ENCODE data around the gene CNTRL.

CNTRL gene

DNA sequence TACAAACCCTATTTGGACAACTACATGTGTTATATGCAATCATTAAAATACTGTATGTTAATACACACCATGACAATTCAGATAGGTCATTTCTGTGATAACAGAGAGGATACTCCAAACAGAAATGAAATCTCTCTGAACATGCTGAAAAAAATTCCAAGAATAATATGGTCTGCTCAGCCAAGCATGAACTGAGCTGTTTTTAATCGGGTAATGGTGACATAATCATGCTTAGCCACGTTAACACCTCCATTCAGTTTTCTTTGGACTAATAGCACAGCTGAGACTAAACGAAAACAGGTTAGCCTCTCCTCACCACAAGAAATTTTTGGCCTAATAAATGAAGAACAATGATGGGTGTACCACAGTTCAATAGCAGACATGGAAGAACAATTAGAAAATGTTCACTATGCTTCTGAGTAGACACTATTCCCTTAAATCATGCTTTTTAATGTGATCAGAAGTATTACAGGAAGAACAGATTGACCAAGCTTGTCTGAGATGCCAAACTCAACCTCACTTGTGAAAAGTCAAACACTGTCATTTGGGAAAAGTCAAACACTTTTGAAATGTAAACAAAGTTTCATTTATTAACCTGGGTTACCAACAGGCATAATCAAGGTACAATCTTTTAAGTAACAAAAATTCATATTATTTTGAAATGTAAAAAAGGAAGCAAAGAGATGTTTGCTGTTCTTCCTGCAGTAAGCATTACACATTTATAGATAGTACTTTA is 107.5 kb downstream of the CNTRL start:
- no peak for DNase-seq

DNA sequence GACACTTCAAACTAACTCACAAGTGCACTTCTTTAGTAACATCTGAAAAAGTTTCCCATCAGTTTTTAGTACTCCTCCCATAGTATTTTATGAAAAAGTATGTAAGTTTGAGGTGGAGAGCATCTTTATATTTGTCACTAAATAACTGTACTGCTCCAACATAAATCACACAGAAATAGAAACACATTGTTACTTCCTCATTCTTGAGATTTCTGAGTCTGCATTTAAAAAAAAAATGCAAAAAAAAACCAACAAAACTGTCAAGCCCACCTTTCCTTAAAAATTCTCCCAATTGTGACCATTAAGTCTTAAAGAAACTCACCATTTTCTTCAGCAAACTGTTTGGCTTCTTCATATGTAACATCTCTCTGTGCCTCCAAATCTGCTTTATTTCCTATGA is 108.2 kb downstream of the CNTRL start:
- DNase-seq, result no peak

DNA sequence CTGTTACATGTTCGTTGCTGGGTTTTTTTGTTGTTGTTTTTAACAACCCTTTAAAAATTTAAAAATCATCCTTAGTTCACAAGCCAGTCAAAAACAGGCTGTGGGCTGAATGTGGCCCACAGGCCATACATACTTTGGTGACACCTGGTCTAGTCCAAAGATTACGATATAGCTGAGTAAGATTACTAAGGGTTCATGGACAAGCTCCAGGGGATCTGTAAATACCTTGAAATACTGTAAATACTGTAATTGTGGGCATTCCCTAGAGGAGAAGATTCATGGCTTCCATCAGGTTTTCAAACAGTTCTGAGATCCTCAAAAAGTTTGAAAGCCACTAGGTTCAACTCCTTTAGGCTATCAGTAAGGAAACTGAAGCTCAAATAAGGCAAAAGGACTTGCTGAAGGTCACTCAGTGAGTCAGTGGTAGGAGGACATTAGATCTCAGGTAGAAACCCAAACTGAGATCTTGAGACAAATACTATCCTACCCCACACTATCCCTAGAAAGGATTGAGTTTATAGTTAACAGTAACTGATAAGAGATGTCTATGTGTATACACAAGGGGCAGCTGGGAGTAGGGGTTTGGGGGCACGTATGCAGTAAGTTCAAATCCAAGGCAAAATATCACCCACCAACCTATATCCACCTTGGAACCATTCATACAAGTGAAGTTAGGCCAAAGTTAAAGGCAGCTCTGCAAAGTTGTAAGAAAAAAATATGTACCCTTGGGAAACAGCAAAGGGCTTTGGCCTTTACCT is 109.1 kb downstream of the CNTRL start:
- no peak for DNase-seq

DNA sequence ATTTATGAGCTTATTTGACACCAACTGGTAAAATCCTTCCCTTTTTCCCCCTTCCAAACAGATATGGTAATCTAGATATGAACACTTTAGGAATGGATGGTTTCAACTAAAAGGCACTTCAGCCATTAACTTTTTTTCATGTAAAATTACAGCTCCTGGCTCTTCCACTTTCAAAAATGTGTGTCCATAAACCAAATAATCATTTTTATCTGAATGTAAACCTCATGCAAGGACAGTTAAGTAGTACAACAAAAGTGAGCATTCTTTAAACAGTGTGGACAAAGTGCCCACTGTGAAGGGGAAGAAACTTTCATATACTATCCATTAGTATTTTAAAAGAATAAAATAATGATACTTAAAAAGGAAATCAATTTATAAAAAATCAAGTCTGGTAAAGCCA is 109.7 kb downstream of the CNTRL start:
- no peak for DNase-seq

DNA sequence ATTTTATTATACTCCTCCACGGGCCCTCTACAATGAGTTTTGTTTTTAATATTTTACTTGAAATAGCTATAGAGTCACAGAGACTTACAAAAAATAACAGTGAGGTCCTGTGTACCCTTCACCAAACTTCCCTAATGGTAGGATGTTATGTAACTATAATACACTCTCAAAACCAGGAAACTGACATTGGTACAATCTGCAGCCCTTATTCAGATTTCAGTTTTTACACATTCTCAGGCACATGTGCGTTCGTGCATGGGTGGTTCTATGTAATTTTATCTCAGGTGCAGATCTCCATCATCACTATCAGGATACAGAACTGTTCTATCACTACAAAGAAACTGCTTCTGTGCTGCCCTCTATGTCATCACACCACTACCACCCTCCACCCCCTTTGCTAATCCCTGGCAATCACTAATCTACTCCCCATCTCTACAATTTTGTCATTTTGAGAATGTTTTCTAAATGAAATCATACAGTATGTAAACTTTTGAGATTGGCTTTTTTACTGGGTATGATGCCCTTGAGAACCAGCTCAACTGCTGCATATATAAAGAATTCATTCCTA is 110.5 kb downstream of the CNTRL start:
- DNase-seq, result no peak

DNA sequence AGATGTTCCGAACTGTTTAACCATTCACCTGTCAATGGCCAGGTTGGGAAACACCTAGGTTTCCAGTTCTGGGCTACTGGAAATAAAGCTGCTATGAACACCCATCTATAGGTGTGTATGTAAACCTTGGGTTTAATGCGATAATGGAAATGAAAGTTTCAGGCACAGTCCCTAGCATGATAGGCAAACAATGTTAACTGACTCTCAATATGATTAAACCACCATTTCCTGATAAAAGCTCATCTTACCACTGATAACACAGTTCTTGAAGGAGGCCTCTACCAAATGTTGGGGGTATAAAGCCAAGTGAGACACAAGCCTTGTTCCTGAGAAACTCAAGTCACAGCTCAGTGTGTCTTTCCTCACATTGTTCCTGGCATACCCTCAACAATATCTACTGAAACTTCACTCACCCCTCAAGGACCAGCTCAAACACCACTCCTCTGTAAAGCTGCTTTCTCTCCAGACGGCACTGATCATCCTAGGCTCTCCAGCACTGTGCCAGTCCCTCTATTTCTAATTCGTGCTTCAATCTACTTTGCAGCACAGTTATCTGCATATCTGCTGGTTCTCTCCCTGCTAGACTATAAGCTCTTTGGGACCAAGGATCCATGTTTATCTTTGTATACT is 111.1 kb downstream of the CNTRL start:
- no peak for DNase-seq

DNA sequence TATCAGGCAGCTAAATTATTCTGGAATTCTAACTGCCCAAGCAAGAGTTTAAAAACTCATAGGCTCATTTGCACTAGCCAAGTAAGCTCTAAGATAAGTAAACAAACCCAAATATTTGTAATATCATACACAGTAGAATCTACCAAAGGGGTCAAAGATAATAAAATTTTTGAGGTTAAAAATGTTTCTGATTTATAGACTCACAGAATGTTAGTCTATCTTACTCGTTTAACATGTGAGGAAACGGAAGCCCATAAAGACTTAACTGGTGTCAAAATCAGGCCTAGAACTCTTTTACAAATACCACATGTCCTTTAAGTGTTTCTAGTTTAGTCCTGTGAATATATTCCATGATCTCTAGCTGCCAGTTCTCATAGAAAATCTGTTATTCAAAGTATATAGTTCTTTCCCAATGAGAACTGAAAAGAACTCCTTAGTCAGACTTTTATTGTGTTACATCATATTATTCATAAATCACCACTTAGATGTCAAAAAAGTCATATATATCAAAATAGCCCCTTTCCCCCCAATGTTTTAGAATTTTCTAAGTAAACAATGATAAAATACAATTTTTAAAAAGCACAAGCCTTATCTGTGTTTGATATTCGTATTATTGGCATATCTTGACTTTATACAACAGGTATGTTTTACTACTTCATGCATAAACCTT is 113.0 kb downstream of the CNTRL start:
- DNase-seq, result no peak

DNA sequence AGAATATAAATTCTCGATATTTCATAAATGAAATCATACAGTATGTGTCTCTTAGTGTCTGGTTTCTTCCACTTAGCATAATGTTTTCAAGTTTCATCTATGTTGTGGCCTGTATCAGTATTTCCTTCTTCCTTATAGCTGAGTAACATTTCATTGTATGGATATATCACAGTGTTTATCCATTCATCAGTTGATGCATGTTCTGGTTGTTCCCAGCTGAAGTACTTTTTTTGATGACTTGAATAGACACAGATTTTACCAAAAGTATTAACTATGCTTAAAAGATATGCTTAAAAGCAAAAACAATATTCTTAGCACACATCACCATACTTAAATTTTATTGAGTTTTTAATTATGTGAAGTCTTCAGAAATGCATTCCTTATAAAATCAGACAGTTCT is 114.3 kb downstream of the CNTRL start:
- no peak for DNase-seq

DNA sequence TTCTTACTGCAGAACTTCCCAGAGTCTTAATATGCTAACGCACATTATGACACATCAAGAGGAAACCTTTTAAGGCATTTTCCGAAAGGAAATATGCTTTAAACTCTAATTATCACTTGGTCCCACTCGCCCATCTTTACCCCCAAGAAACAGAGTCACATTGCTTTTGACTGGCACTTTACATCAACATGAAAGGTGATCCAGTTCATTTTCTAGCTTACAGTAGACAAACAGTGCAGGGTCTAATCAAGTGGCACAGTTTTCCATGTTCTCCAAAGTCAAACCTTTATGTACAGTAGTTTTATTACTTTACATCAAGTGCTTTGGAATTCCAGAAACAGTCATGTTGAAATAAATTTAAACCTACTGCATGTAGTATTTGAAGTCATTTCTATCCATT is 114.9 kb downstream of the CNTRL start:
- DNase-seq, result no peak

DNA sequence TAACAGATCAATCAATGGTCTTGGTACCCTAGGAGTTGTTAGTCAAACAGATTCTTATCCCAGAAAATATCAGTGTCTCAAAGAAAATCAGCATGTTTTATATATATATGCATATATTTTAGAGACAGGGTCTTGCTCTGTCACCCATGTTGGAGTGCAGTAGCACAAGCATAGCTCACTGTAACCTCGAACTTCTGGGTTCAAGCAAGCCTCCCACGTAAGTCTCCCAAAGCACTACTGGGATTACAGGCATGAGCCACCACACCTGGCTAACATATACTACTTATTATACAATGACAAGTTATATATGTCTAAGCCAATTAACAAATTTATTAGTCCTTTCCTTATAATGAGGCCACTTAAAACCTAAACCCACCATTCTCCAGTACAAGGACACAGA is 116.5 kb downstream of the CNTRL start:
- no peak for DNase-seq

DNA sequence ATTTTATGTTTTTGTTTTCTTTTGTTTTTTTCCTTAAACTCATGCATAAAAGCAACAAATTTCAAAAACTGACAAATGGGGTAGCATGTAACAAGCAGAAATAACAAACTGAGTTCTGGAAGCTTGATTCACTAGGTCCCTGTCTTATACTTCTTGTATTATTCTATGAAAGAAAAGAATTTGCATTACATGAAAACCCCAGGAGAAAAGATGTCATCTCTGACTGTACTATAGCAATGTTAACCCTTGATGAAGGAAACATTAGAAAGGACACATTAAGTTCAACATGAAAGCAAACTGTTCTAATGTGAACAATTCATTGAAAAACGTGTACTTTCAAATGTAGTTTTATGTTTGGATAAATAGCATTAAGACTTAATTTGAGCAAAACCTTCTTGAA is 117.8 kb downstream of the CNTRL start:
- DNase-seq, result no peak

DNA sequence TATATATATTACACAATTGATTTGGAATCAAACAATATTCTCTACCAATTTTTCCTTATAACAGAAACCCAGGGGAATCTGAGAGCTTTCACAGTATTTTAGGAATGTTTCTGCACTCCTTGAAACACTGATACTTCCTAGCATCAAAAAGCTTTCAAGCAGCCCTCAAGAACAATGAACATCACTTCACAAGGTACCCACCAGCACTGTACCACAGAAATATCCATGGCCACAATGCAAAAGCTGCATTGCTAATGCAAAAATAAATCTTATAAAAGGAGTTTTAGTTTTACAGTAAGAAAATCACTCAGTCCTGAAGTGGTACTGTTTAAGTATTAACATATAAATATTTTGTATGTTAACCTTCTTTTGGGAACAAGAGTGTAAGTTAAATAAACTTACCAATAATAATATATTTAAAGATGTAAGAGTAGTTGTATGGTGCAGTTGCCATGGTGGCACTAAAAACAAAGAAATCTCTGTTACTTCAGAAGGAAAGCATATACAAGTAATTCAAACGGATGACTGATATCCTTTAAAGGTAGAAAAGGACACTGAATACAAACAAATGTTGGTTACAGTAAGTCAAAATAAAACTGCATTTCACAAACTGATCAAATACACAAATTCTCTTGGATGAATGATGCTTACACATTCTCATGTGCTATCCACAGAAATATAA is 118.3 kb downstream of the CNTRL start:
- no peak for DNase-seq

DNA sequence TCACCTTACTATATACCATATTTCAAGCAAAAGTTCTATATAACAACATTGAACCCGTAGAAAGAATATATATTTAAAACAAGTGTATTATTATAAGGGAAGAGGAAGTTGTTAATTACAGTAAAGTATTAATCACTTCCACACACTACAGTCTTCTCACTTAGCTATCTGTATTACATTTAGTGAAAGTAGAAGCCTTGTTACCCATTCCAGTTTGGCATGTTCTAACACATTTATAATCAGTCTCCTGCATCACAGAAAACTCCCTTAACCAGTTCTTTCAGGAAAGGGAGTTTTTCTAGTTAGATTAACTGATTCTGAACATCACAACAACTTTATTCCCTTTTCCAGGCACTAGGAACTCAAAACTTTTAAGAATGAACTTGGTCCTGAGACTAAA is 120.0 kb downstream of the CNTRL start:
- DNase-seq, result no peak

DNA sequence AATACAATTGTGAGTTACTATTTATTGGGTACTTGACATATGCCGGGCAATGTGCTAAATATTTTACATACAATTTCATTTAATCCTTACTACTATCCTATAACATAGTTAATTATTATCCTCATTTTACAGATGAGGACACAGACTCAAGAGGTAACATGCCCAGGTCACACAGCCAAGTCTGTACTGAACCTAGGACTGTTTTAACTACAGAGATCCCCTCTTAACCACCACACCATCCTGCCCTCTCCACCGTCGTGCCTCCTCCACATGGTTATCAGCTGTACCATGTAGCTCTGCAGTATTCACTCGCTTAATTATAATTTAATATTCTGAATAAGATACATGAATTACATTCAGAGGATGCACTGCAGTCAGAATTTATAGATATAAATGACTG is 121.6 kb downstream of the CNTRL start:
- DNase-seq, result no peak

DNA sequence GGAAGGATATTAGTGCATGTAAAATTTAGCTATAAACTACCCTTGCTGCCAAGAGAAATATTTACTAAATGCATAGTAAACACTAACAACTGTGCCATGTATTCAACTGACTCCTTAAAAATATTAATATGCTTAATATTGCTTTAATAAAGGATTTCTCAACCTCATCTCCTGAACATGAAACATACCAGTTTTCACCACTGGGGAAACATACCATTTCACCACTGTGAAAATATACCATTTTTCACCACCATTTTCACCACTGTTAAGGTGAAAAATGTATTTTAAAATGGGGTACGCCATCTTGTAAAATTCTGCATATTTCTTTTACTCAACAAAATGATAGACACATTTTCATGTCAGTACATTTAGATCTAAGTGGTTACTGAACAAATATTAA is 122.4 kb downstream of the CNTRL start:
- no peak for DNase-seq

DNA sequence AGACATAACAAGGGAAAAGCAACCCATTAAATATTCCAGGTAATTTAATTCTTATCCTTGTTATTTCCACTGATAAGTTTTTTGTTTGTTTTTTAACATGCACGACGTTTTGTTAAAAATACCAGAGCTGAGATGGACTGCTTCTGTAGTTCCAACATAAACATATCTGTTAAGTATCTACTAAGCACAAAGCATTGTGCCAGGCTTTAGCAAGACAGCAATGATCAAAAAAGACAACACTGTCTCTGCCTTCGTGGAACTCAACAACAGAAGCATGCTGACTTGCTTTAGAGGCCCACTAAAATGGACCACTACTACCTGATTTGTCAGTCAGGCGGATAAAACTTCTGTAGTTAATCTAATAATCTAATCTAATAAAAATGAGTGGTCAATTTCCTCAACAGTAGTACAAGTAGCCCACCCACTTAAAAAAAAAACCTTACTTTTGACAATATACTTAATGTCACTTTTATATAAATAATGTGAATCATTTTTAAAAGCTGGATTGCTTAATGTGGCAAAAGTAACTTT is 123.8 kb downstream of the CNTRL start:
- DNase-seq, result no peak

DNA sequence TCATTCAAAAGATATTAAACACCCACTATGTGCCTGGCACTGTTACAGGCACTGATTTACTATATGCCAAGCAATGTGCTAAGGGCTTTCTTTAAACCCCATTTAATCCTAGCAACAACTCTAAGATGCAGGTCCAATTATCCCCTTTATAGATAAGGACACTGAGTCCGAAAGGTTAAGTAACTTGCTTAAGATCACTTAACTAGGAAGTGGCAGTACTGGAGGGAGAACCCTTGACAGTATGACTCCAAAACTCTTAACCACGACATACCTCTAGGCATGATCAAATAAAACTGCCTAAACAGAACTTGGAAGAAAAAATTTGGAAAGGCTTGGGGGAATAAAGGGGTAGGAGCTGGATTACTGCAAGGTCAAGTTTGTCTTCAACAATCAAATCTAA is 125.2 kb downstream of the CNTRL start:
- DNase-seq, result no peak

DNA sequence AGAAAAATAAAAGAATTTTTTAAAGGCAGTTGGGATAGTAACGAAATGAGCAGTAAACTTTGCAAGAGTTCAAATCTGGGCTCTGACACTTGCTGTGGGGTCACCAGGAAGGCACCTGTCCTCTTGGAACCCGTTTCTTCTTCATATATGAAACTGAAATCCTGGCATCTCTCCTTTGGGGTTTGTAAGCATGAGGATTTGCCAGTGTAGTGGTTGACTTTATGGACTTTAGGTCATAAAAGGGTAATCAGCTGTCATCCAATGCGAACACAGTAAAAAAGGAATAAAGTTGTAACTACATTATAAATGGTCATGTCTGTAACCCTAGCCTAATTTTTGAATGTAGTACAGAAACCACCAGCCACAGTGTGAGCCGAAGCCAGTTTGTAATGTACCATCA is 125.6 kb downstream of the CNTRL start:
- DNase-seq, result no peak

DNA sequence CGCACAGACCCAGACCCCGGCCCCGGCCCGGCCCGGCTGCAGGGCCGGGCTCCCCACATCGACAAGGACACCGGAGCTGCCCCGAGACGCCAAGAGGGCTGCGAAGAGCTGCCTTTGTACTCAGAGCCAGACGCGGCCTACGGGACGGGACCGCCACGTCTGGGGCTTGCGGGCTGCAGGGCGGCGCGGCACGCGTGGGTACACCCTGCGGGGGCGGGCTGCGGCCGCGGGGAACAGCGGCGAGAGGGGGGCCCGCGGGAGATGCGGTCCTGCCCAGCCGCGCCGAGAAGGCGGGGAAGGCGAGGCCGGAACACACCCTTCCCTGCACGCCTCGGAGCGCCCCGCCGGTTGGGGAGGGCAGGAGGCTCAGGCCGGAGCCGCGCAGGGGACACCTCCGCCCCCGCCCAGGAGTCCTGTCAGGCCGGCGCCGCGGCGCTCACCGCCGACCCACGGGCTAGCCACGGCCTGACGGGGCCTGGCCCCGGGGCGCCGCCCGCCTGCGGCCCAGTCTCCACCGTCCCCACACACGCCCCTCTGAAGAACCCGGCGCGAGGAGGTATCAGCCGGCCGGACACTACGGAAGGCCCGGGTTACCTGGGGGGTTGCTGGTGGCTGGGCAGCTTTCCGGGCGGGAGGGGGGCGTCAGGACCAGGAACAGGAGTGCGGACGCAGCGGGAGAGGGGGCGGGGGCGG is 126.4 kb downstream of the CNTRL start:
- peak; percentile 3 for DNase-seq

DNA sequence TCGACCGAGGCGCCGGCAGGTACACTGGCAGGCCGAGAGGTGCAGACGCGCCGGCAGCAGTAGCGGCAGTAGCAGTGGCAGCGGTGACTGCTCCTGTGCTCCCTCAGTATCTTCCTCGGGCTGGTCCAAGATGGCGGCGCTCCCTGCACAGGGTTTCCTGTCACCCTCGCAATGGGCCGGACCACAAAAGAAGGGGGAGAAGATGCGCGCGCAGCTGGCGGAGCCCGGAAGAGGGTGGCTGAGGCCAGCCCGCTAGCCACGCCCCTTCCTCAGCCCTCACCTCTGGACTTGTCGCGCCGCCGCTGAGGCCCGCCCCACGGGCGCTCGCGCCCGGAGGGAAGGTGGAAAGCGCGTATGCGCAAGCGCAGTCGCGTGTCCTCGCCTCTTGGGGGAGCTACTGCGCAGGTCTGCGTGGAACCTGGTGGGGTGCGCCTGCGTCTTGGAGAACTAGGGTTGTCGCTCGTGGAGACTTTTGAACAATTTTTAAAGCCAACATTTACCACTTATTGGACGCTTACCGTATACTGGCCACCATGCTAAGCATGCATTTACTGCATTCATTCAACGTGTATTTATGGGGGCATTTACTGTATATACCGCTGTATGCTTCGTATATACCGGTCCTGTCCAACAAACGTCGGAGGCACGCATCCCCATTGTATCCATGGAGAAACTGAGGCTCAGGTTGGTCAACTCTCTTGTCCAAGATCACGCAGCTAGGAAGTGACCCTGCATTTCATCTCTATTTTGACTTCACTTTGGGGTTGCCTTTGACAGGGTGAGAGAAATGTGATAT is 127.2 kb downstream of the CNTRL start, which contains the start of gene RAB14:
Gene RAB14, minus strand, starts transcription at position 132 of the 796 bp plus-strand sequence. CDS start 8,457 bp downstream, outside the sequence.
- DNase-seq, result peak; percentile 99

DNA sequence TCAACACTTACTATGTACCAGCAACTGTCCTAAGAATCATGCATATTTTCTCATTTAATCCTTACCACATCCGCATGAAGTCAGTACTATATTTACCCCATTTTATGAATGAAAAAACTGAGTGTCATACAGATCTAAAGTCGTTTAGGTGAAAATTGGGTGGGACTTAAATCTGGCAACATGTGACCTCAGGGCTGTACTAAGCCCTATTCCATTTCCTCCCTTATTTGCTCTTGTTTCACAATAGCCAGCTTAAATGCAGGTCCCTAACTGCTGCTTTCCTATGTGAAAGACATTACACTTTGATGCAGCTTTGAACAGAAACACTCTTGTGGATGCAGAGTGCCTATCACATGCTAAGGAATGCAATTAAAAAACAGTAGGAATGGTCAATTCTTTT is 129.4 kb downstream of the CNTRL start:
- no peak for DNase-seq
